T-cell (primary cell): ENCODE data around the gene HOOK1. TPM values are rescaled to one million over a fixed set of nuclear protein-coding genes. Genes with fewer than 3 reads are reported as not detected.

Experiments
- ATAC-seq, 4 experiments: fragments of 200-7000 bp in 3 of 4; fragments of 150-1000 bp in 1 of 4; cut with Tn5 transposase; replicated peaks in 1 of 4; 1 replicate in 3 of 4; 2 replicates in 1 of 4; pipeline ENCODE4 v1.10.0; 2021; ENCODE audit warnings: moderate library complexity in 3 of 4, mild to moderate bottlenecking in 2 of 4, moderate number of reproducible peaks in 1 of 4
- CTCF ChIA-PET, 2 donors: fragments of 300-600 bp; sonication (Branson Sonifier 250); formaldehyde crosslinking; loops; one replicate each; lab custom pipeline; 2022; ENCODE audit warnings: antibody characterized with exemption in 2 of 2; lab: Charles Lee
- POLR2A ChIA-PET, 2 donors: fragments of 300-600 bp; sonication (Branson Sonifier 250); formaldehyde crosslinking; loops; one replicate each; lab custom pipeline; 2022; ENCODE audit warnings: antibody characterized with exemption in 2 of 2; lab: Charles Lee
- DNase-seq, 35 experiments: peaks; one replicate each; pipeline versions ENCODE4 v3.0.0 to v3.0.0-alpha.2; 2013 to 2023
- H3K27ac ChIP-seq: one replicate; pipeline ENCODE4 v1.5.1; 2013; ENCODE audit warnings: low read length
- H3K27me3 ChIP-seq, 2 experiments: replicated peaks in 1 of 2; 1 replicate in 1 of 2; 2 replicates in 1 of 2; pipeline versions ENCODE4 v1.6.1 to v1.7.0; 2013; ENCODE audit warnings: low read length in 1 of 2, mixed read lengths in 1 of 2; ENCODE audit not compliant: control insufficient read depth in 2 of 2, insufficient read depth in 2 of 2; ENCODE audit errors: extremely low read depth in 1 of 2
- H3K36me3 ChIP-seq, 2 donors: 1 replicate in 1 of 2; 2 replicates in 1 of 2; pipeline versions ENCODE4 v1.6.1 to v1.7.0; 2013; ENCODE audit warnings: low read length in 1 of 2; ENCODE audit not compliant: control insufficient read depth in 2 of 2, insufficient read depth in 1 of 2; ENCODE audit errors: extremely low read depth in 1 of 2
- H3K4me1 ChIP-seq, 2 experiments: 1 replicate in 1 of 2; 2 replicates in 1 of 2; pipeline versions ENCODE4 v1.6.1 to v1.7.0; 2013; ENCODE audit warnings: low read length in 2 of 2, mixed read lengths in 1 of 2; ENCODE audit not compliant: insufficient read depth in 2 of 2, control insufficient read depth in 1 of 2; ENCODE audit errors: extremely low read depth in 1 of 2
- H3K4me3 ChIP-seq, 2 donors: 1 replicate in 1 of 2; 2 replicates in 1 of 2; pipeline versions ENCODE4 v1.5.1 to v1.7.0; 2013; ENCODE audit warnings: mild to moderate bottlenecking in 2 of 2, low read length in 1 of 2, moderate library complexity in 1 of 2; ENCODE audit not compliant: control insufficient read depth in 1 of 2; ENCODE audit errors: extremely low read depth in 1 of 2
- H3K9me3 ChIP-seq: 2 replicates; pipeline ENCODE4 v1.7.0; 2013
- H3K27ac Mint-ChIP-seq, 2 donors: one replicate each; pipeline ENCODE4 v1.8.0; 2020 to 2021; ENCODE audit warnings: mild to moderate bottlenecking in 2 of 2, mixed read lengths in 2 of 2
- H3K27me3 Mint-ChIP-seq, 2 donors: one replicate each; pipeline ENCODE4 v1.8.0; 2021 to 2022; ENCODE audit warnings: mixed read lengths in 2 of 2
- H3K36me3 Mint-ChIP-seq: one replicate; pipeline ENCODE4 v1.8.0; 2021; ENCODE audit warnings: mixed read lengths
- H3K4me1 Mint-ChIP-seq, 3 donors: one replicate each; pipeline ENCODE4 v1.8.0; 2020 to 2022; ENCODE audit warnings: mixed read lengths in 3 of 3, mild to moderate bottlenecking in 1 of 3
- H3K4me3 Mint-ChIP-seq, 3 donors: one replicate each; pipeline ENCODE4 v1.8.0; 2020 to 2022; ENCODE audit warnings: mild to moderate bottlenecking in 3 of 3, mixed read lengths in 3 of 3, moderate library complexity in 3 of 3
- H3K9me3 Mint-ChIP-seq, 3 donors: one replicate each; pipeline ENCODE4 v1.8.0; 2020 to 2022; ENCODE audit warnings: mixed read lengths in 3 of 3
- WGBS: methylation state at CpG from one replicate; pipeline ENCODE4 v1.1.5; 2013; ENCODE audit warnings: missing lambda C conversion rate; ENCODE audit not compliant: insufficient coverage; 5-methylcytosine and 5-hydroxymethylcytosine counted together
- total RNA-seq, 35 experiments: library from RNA in 6 of 35; stranded (reverse) in 6 of 35; fragments of 120-200 nt in 1 of 35; gene quantifications; one replicate each; pipeline versions ENCODE4 v1.2.1 to v1.2.4 and lab custom pipeline; 2013 to 2026

Gene HOOK1
- total RNA-seq (10 to 100 TPM; 12.8 to 20.3 (median 16.8) TPM), total RNA-seq (lab: John Stamatoyannopoulos, UW) (17.4 to 83.7 (median 33.6) reads per million in 29 experiments)
- total RNA-seq (2013), result 10.7 TPM

DNA sequence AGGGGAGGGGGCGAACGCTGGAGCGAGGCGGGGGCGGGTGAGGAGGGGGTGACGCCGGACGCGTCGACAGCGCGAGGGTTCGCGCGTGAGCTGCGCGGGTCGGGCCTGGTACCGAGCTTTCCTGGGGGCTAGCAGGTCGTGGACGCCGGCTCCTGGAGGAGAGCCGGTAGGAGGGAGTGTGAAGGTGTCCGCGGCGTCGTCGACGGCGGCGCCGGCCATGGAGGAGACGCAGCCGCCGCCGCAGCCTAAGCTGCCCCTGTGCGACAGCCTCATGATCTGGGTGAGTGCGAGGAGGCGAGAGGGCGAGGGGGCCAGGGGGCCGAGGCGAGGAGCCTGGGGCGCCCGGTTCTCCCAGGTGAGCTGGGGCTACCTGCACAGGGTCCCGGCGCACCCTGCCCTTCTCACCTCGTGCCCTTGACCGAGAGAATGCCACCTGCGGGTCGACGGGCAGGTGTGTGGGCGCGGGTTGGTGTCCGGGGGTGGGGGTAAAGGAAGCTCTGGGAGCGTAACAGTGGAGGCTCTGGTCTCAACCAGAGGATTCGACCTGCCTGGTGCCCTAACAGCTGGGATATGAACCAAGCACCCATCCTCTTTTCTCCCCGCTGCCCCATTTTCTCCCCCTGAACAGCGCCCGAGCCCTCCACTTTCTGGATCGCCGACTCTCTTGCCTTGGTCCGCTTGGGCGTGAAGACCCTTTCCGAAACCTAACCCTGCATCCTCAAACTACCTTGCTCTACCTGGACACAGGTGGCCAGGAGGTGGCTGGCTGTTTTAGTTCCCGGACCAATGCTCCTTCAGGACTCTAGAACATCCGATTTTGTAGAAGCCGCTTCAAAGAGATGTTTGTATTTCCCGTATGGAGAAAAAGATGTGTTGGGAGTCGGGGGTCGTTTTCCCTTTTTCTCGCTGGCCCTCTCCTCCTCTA, at the start of gene HOOK1:
HOOK1 (plus strand) TSS at position 49 of the 925 bp plus-strand sequence; CDS start at position 218, 169 bp downstream.
- ChIA-PET POLR2A (interaction anchor here in 1 of 2 donors (0.5 to 1.7 kb wide), 2 partner anchors 35 to 1032 kb away, joined by 4 to 5 read pairs; partner anchors contain the start of gene JUN), CTCF (interaction anchor here (0.6 to 1.0 kb wide), 4 partner anchors 19 to 1131 kb away, joined by 3 to 12 read pairs (median 3); no protein-coding TSS in a partner anchor)
- Histone ChIP-seq H3K27ac (peak within 1 kb of the TSS; percentile 56), H3K27me3 (peaks cover 0 to 11% of the 10 kb centered on the region in 2 experiments), H3K4me3 (peak within 1 kb of the TSS; percentile 70 to 77), H3K36me3 (no peaks in the 10 kb centered on the region), H3K9me3 (no peaks in the 10 kb centered on the region), H3K4me1 (peaks cover 13 to 19% of the 10 kb centered on the region in 2 experiments)
- H3K4me3 Mint-ChIP-seq, result peak within 1 kb of the TSS in 1 of 3 donors; percentile 18
- H3K27me3 Mint-ChIP-seq, result peaks cover 7 to 16% of the 10 kb centered on the region in 2 donors
- no peaks in the 10 kb centered on the region for H3K9me3 Mint-ChIP-seq
- 8% methylated on average over 61 of the region's 71 CpGs for WGBS
- no peaks in the 10 kb centered on the region for H3K36me3 Mint-ChIP-seq
- DNase-seq (peak in 8 of 35 experiments; percentile 0 to 25 (median 0)), ATAC-seq (peak in 3 of 4 experiments; percentile 3 to 29 (median 4))
- H3K27ac Mint-ChIP-seq, result peak within 1 kb of the TSS; percentile 55 to 86
- H3K4me1 Mint-ChIP-seq, result peaks cover 7 to 15% (median 10%) of the 10 kb centered on the region in 3 donors

- H3K27me3 ChIP-seq, result no peaks in the 10 kb centered on the region
- Mint-ChIP-seq H3K27ac (no peak overlapping the region), H3K36me3 (no peaks in the 10 kb centered on the region), H3K4me1 (no peaks in the 10 kb centered on the region), H3K4me3 (no peak overlapping the region), H3K27me3 (no peaks in the 10 kb centered on the region), H3K9me3 (no peaks in the 10 kb centered on the region)
- 93% methylated on average over 4 of the region's 5 CpGs for WGBS
- DNase-seq (no peak), ATAC-seq (no peak)
- no peak overlapping the region for H3K4me3 ChIP-seq
- H3K9me3 ChIP-seq, result no peaks in the 10 kb centered on the region
- no peaks in the 10 kb centered on the region for H3K36me3 ChIP-seq
- H3K4me1 ChIP-seq, result no peaks in the 10 kb centered on the region
- CTCF ChIA-PET, result no interaction called here
- POLR2A ChIA-PET, result no interaction called here
- no peak overlapping the region for H3K27ac ChIP-seq
Observed at GRCh38 chr1:59765011-59765730, 49.6 kb upstream of the HOOK1 start.

DNA sequence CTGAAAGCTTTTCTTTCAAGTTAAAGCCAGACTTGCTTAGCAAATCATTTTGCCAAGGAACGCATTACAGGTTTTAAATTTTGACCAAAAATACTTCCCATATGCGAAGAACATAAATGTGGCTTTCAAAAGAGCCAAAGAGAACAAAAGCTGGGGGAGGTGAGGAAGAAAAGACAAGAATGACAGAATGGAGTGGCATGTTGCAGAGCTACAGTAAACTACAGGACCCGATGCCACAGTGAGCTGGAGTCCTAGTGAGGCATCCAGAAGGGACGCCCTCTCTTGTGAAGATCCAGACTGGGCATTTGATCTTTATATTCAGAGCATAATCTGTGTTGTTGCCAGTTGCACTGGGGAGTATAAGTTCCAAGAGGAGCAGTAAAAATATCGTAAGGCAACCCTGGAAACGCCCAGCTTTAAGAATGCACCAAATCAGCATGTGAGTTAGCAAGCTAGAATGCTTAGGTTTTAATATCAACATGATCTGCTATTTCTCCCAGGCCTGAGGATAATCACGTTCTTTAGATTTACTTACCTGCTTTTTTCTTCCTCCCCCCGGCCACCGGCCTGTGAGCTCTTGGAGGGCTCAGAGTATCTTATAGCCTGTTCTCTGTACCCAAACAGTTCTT, 48.4 kb upstream of the HOOK1 start:
- CTCF ChIA-PET, result interaction anchor here in 1 of 2 donors (0.5 to 1.3 kb wide), 2 partner anchors 10 to 154 kb away, joined by 3 read pairs; no protein-coding TSS in a partner anchor
- Mint-ChIP-seq H3K27ac (no peak overlapping the region), H3K9me3 (no peaks in the 10 kb centered on the region), H3K4me1 (no peaks in the 10 kb centered on the region), H3K27me3 (no peaks in the 10 kb centered on the region), H3K4me3 (no peak overlapping the region), H3K36me3 (no peaks in the 10 kb centered on the region)
- Histone ChIP-seq H3K4me1 (no peaks in the 10 kb centered on the region), H3K4me3 (no peak overlapping the region), H3K36me3 (no peaks in the 10 kb centered on the region), H3K9me3 (no peaks in the 10 kb centered on the region), H3K27ac (no peak overlapping the region), H3K27me3 (no peaks in the 10 kb centered on the region)
- WGBS, result 91% methylated on average over 2 of the region's 9 CpGs
- ATAC-seq, result no peak
- DNase-seq, result no peak
- POLR2A ChIA-PET, result no interaction called here

DNA sequence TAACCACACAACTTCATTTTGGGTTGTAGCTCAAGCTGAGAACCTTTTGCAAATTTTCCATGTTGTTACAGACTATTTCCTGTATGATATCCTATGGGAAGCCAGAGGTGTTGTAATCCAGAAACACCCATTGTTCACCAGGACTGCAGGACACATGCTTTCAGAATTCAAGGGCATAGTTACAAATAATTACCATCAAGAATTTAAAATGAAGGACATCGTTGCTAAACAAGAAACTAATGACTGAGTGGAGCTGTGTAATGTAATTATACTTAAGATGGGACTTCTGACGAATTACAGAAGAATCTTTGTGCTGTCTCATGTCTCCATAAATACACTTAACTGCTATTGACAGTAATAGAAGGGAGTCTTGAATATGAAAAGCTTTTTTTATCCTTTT, 47.6 kb upstream of the HOOK1 start:
- no peaks in the 10 kb centered on the region for H3K27me3 Mint-ChIP-seq
- no peaks in the 10 kb centered on the region for H3K36me3 ChIP-seq
- H3K4me3 Mint-ChIP-seq, result no peak overlapping the region
- H3K27me3 ChIP-seq, result no peaks in the 10 kb centered on the region
- no peaks in the 10 kb centered on the region for H3K4me1 ChIP-seq
- no peak overlapping the region for H3K27ac ChIP-seq
- no peaks in the 10 kb centered on the region for H3K9me3 Mint-ChIP-seq
- CTCF ChIA-PET, result interaction anchor here in 1 of 2 donors (1.3 kb wide), 1 partner anchor 11 kb away, joined by 3 read pairs; no protein-coding TSS in a partner anchor
- DNase-seq (no peak), ATAC-seq (no peak)
- no peak overlapping the region for H3K4me3 ChIP-seq
- H3K27ac Mint-ChIP-seq, result no peak overlapping the region
- POLR2A ChIA-PET, result no interaction called here
- no peaks in the 10 kb centered on the region for H3K4me1 Mint-ChIP-seq
- H3K36me3 Mint-ChIP-seq, result no peaks in the 10 kb centered on the region
- no peaks in the 10 kb centered on the region for H3K9me3 ChIP-seq
- no CpG with 5 or more reads among the region's 2 CpGs for WGBS

GRCh38 chr1:59768792-59769735, 45.7 kb upstream of the HOOK1 start:
- ATAC-seq, result no peak
- H3K4me1 Mint-ChIP-seq, result no peaks in the 10 kb centered on the region
- 84% methylated on average over 3 of the region's 10 CpGs for WGBS
- Histone ChIP-seq H3K36me3 (no peaks in the 10 kb centered on the region), H3K4me1 (no peaks in the 10 kb centered on the region), H3K27me3 (no peaks in the 10 kb centered on the region), H3K27ac (no peak overlapping the region), H3K9me3 (no peaks in the 10 kb centered on the region), H3K4me3 (no peak overlapping the region)
- H3K27me3 Mint-ChIP-seq, result no peaks in the 10 kb centered on the region
- H3K4me3 Mint-ChIP-seq, result no peak overlapping the region
- no peak for DNase-seq
- no peak overlapping the region for H3K27ac Mint-ChIP-seq
- H3K36me3 Mint-ChIP-seq, result no peaks in the 10 kb centered on the region
- H3K9me3 Mint-ChIP-seq, result no peaks in the 10 kb centered on the region
- ChIA-PET CTCF (interaction anchor here in 1 of 2 donors (1.2 kb wide), 1 partner anchor 8 kb away, joined by 4 read pairs; no protein-coding TSS in a partner anchor), POLR2A (no interaction called here)
